ENCODE measurements around the gene OBSL1.

Gene OBSL1

GRCh38 chr2:219553168-219553417, 18.2 kb downstream of the OBSL1 start:
- DNase-seq (ENCODE audit: extremely low spot score): no peak
- POLR2A ChIA-PET: no interaction called here
- TF ChIP-seq CTCF (IDR thresholded peaks at IDR 0.05; ENCODE audit: control extremely low read depth, extremely low read depth, low read depth, missing control alignments): no peak
- CTCF ChIA-PET: interaction anchor here (1.1 to 7.9 kb wide), 4 partner anchors 11 to 151 kb away, joined by 3 to 63 read pairs (median 4); partner anchors contain the start of genes CHPF, STK11IP and TMEM198

GRCh38 chr2:219552382-219553167, 18.8 kb downstream of the OBSL1 start:
- no peak for TF ChIP-seq CTCF (IDR thresholded peaks at IDR 0.05; ENCODE audit: control extremely low read depth, extremely low read depth, low read depth, missing control alignments)
- ChIA-PET POLR2A (no interaction called here), CTCF (interaction anchor here (1.0 to 7.9 kb wide), 5 partner anchors 9 to 150 kb away, joined by 3 to 63 read pairs (median 4); partner anchors contain the start of genes CHPF, STK11IP and TMEM198)
- peak; percentile 94 for DNase-seq (ENCODE audit: extremely low spot score)

- CTCF ChIA-PET: interaction anchor here (1.0 to 7.9 kb wide), 9 partner anchors 8 to 149 kb away, joined by 3 to 63 read pairs (median 4); partner anchors contain the start of genes CHPF, STK11IP and TMEM198
- DNase-seq (ENCODE audit: extremely low spot score): no peak
- TF ChIP-seq CTCF (IDR thresholded peaks at IDR 0.05; ENCODE audit: control extremely low read depth, extremely low read depth, low read depth, missing control alignments): no peak
- POLR2A ChIA-PET: no interaction called here
These were observed 19.6 kb downstream of the OBSL1 start for GRCh38 chr2:219551441-219552381.

- DNase-seq (ENCODE audit: extremely low spot score): no peak
- TF ChIP-seq CTCF (IDR thresholded peaks at IDR 0.05; ENCODE audit: control extremely low read depth, extremely low read depth, low read depth, missing control alignments): no peak
- ChIA-PET POLR2A (no interaction called here), CTCF (interaction anchor here (0.7 to 2.7 kb wide), 5 partner anchors 8 to 140 kb away, joined by 4 to 18 read pairs (median 6); no protein-coding TSS in a partner anchor)
These were observed 21.7 kb downstream of the OBSL1 start for GRCh38 chr2:219549619-219550018.

GRCh38 chr2:219548990-219549389, 22.3 kb downstream of the OBSL1 start:
- CTCF ChIA-PET: interaction anchor here (0.7 to 2.7 kb wide), 8 partner anchors 8 to 94 kb away, joined by 3 to 18 read pairs (median 4); no protein-coding TSS in a partner anchor
- POLR2A ChIA-PET: no interaction called here
- no peak for TF ChIP-seq CTCF (IDR thresholded peaks at IDR 0.05; ENCODE audit: control extremely low read depth, extremely low read depth, low read depth, missing control alignments)
- DNase-seq (ENCODE audit: extremely low spot score): no peak

GRCh38 chr2:219547621-219548020, 23.7 kb downstream of the OBSL1 start:
- ChIA-PET POLR2A (no interaction called here), CTCF (interaction anchor here (1.0 to 2.7 kb wide), 2 partner anchors 12 to 88 kb away, joined by 3 to 18 read pairs; no protein-coding TSS in a partner anchor)
- no peak for TF ChIP-seq CTCF (IDR thresholded peaks at IDR 0.05; ENCODE audit: control extremely low read depth, extremely low read depth, low read depth, missing control alignments)
- no peak for DNase-seq (ENCODE audit: extremely low spot score)

Data from GM10248 (cell line).